Fibroblast of lung (primary cell): Measurements from ENCODE around the gene NRARP. TPM values are rescaled to one million over a fixed set of nuclear protein-coding genes. Genes with fewer than 3 reads are reported as not detected.

Experiments
- DNase-seq, 2 donors: peaks; one replicate each; pipeline versions ENCODE4 v3.0.0 to v3.0.0-alpha.2; 2010; ENCODE audit warnings: low read depth in 2 of 2
- H2AFZ ChIP-seq: 2 replicates; pipeline ENCODE4 v1.5.1; 2012; ENCODE audit warnings: low read length, control low read depth, inconsistent platforms
- H3K27ac ChIP-seq: 2 replicates; pipeline ENCODE4 v1.5.1; 2011; ENCODE audit warnings: low read length, control low read depth; ENCODE audit not compliant: insufficient read depth
- H3K27me3 ChIP-seq: 2 replicates; pipeline ENCODE4 v1.5.1; 2011; ENCODE audit warnings: mild to moderate bottlenecking, low read length; ENCODE audit not compliant: control insufficient read depth, insufficient read depth
- H3K36me3 ChIP-seq: 2 replicates; pipeline ENCODE4 v1.5.1; 2011; ENCODE audit warnings: low read length; ENCODE audit not compliant: control insufficient read depth, insufficient read depth
- H3K4me1 ChIP-seq: 2 replicates; pipeline ENCODE4 v1.5.1; 2011; ENCODE audit warnings: low read length; ENCODE audit not compliant: control insufficient read depth, insufficient read depth; ENCODE audit errors: extremely low read depth
- H3K4me2 ChIP-seq: 2 replicates; pipeline ENCODE4 v1.5.1; 2011; ENCODE audit warnings: low read length, control low read depth; ENCODE audit not compliant: insufficient read depth; ENCODE audit errors: extremely low read depth
- H3K4me3 ChIP-seq, 4 experiments: fragments of 200-600 bp in 1 of 4; sonication (generic) in 1 of 4; replicated peaks in 1 of 4; 2 replicates each; pipeline ENCODE4 v1.5.1; 2011 to 2016; ENCODE audit warnings: low read length in 4 of 4, low read depth in 3 of 4, mild to moderate bottlenecking in 3 of 4, control low read depth in 2 of 4, inconsistent platforms in 1 of 4, mixed read lengths in 1 of 4; ENCODE audit not compliant: insufficient read depth in 1 of 4; ENCODE audit errors: control extremely low read depth in 1 of 4
- H3K79me2 ChIP-seq: 2 replicates; pipeline ENCODE4 v1.5.1; 2012; ENCODE audit warnings: mild to moderate bottlenecking, low read length, inconsistent platforms; ENCODE audit not compliant: control insufficient read depth, insufficient read depth
- H3K9ac ChIP-seq: 2 replicates; pipeline ENCODE4 v1.5.1; 2011; ENCODE audit warnings: mild to moderate bottlenecking, low read length, control low read depth; ENCODE audit not compliant: insufficient read depth
- H3K9me3 ChIP-seq: 2 replicates; pipeline ENCODE4 v1.5.1; 2012; ENCODE audit warnings: low read depth, low read length; ENCODE audit not compliant: control insufficient read depth, insufficient read depth
- H4K20me1 ChIP-seq: 2 replicates; pipeline ENCODE4 v1.5.1; 2011; ENCODE audit warnings: low read length; ENCODE audit not compliant: control insufficient read depth, insufficient read depth; ENCODE audit errors: extremely low read depth
- EZH2 ChIP-seq: IDR thresholded peaks from 2 replicates; pipeline ENCODE4 v1.5.1; 2012; ENCODE audit warnings: low read length, control low read depth, mild to moderate bottlenecking; ENCODE audit errors: missing control alignments
- polyA plus RNA-seq, 2 donors: library from polyadenylated mRNA; depleted of rRNA in 1 of 2; stranded (reverse) in 1 of 2; unstranded in 1 of 2; fragments of >200 nt; gene quantifications; 2 replicates each; pipeline ENCODE4 v1.2.1, GENCODE V29; 2011 to 2012; ENCODE audit warnings: missing spikeins in 1 of 2
- total RNA-seq: library from RNA; depleted of rRNA; stranded (reverse); fragments of >200 nt; gene quantifications from 2 replicates; pipeline ENCODE4 v1.2.1, GENCODE V29; 2014
- TF ChIP-seq, protein P1 (sequence below), 2 donors: IDR thresholded peaks in 1 of 2; conservative IDR thresholded peaks in 1 of 2; 1 replicate in 1 of 2; 2 replicates in 1 of 2; pipeline ENCODE4 v1.5.1; 2011 to 2012; ENCODE audit warnings: low read length in 2 of 2, control low read depth in 1 of 2, inconsistent platforms in 1 of 2, low read depth in 1 of 2, mild to moderate bottlenecking in 1 of 2

Gene NRARP
- total and polyA plus RNA-seq, 2 donors (not counting 1 experiment from before 2014, with no cell fraction given) = 0.07 TPM; not detected in 1

DNA sequence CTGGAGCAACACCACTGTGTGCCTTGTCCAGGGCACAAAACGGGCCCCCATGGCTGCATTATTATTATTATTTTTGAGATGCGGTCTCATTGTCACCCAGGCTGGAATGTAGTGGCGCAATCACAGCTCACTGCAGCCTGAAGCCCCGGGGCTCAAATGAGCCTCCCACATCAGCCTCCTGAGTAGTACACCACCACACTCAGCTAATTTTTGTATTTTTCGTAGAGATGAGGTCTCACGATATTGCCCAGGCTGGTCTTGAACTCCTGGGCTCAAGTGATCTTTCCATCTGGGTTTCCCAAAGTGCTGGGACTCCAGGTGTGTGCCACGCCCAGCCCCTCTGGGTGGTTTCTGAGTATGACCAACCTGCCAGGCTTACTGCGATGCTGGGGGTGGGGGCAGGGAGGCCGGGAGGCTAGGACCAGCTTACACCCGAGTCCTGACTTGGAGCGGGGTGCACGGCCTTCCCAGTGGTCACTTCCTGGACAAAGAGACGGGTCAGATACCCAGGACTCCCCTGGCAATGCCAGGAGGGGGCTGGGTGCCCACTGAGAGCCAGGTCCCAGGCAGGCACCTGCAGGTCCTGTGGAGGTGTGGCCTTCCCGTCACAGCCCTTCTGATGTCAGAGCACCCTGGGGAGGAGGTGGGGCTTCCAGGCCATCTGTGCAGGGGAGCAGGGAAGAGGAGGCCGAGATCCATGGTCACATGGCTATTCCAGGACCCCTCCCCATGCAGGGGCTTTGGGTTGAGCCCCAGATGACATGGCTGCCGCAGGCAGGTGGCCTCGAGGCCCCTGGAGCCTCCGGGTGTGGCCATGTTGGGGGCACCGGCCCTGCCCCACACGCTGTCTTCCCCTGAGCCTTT lies 8.3 kb upstream of the NRARP start:
- TF ChIP-seq EZH2 = no peak
- TF ChIP-seq, protein P1, sequence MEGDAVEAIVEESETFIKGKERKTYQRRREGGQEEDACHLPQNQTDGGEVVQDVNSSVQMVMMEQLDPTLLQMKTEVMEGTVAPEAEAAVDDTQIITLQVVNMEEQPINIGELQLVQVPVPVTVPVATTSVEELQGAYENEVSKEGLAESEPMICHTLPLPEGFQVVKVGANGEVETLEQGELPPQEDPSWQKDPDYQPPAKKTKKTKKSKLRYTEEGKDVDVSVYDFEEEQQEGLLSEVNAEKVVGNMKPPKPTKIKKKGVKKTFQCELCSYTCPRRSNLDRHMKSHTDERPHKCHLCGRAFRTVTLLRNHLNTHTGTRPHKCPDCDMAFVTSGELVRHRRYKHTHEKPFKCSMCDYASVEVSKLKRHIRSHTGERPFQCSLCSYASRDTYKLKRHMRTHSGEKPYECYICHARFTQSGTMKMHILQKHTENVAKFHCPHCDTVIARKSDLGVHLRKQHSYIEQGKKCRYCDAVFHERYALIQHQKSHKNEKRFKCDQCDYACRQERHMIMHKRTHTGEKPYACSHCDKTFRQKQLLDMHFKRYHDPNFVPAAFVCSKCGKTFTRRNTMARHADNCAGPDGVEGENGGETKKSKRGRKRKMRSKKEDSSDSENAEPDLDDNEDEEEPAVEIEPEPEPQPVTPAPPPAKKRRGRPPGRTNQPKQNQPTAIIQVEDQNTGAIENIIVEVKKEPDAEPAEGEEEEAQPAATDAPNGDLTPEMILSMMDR (conservative IDR thresholded peaks at IDR 0.05 in 1 of 2, IDR thresholded peaks at IDR 0.05 in 1 of 2; ENCODE audit: low read depth in 1 of 2, low read length in 2 of 2) = no peak
- H3K4me3 ChIP-seq = no peak overlapping the region
- no peak overlapping the region for H2AFZ ChIP-seq
- no peak overlapping the region for H3K9ac ChIP-seq
- no peak overlapping the region for H3K27ac ChIP-seq
- H3K36me3 ChIP-seq = no peaks in the 10 kb centered on the region
- peaks cover 4% of the 10 kb centered on the region for H3K27me3 ChIP-seq
- no peak overlapping the region for H3K4me2 ChIP-seq
- H4K20me1 ChIP-seq = no peaks in the 10 kb centered on the region
- no peaks in the 10 kb centered on the region for H3K9me3 ChIP-seq
- no peak for DNase-seq
- H3K4me1 ChIP-seq = peaks cover under 1% of the 10 kb centered on the region
- H3K79me2 ChIP-seq = no peaks in the 10 kb centered on the region

DNA sequence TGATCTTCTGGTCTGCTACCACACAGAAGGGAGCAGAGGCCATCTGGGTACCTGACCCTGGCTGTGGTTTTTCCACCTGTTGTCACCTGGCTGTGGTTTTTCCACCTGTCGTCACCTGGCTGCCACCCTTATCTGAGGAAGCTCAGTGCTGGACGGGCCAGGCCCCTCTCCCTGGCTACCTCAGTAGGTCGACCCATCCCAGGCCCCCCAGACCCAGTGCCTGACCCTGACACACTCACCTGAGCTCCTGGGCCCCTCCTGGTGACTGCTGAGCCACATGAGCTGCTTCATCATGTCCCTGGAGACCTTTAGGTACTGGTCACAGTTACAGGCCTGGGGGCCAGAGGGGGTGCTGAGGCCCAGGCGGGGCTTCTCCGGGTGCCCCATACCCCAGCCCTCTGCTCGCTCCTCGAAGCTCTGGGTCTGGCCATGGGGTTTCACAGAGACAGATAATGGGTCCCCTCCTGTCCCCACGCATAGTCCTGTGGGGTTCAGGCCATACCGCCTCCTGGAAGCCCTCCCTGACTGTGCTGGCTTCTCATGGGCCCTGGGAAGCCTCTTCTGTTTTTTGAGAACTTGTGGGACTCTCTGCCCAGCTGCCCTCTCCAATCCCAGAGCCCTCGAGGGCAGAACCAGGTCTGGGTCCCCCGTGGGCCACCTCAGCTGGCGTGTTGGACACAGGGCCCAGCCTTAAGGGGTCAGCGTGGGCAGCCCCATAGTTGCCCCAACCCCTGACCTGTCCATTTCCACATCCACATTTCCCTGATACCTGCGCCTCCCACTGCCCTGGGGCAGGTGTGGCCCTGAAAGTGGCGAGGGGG lies 7.5 kb upstream of the NRARP start:
- Histone ChIP-seq H2AFZ (no peak overlapping the region), H3K27me3 (peaks cover 4% of the 10 kb centered on the region), H4K20me1 (no peaks in the 10 kb centered on the region), H3K9me3 (no peaks in the 10 kb centered on the region), H3K4me2 (no peak overlapping the region), H3K4me1 (peaks cover 4% of the 10 kb centered on the region), H3K36me3 (no peaks in the 10 kb centered on the region), H3K4me3 (no peak overlapping the region), H3K9ac (no peak overlapping the region), H3K79me2 (no peaks in the 10 kb centered on the region), H3K27ac (no peak overlapping the region)
- no peak for DNase-seq
- TF ChIP-seq, protein P1 (conservative IDR thresholded peaks at IDR 0.05 in 1 of 2, IDR thresholded peaks at IDR 0.05 in 1 of 2; ENCODE audit: low read depth in 1 of 2, low read length in 2 of 2) = no peak
- no peak for TF ChIP-seq EZH2

DNA sequence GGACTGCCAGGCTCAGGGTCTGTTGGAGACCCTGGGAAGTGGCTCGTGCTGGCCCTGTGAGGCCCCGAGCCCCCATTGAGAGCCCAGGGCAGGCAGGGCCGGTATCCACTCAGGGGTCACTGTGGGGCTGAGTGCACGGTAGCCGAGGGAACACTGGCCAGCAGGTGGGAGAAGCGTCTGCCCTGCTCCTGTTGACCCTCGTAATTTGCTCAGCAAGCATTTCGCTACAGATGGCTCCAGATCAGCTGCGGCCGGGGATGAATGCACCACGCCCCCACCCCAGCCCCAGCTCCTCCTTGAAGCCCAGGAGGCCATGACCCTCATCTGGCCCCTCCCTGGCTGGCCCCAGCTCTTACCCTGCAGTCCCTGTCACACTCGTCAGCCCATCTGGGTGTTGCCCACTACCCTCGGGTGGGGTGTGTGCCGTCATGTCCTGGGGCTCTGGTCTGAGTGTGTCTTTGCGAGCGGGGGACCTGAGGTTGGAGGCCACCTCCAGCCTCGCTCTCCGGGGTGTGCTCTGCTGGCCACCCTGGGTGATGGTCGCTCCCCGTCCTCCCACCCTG lies 6.1 kb upstream of the NRARP start:
- TF ChIP-seq, protein P1 (conservative IDR thresholded peaks at IDR 0.05 in 1 of 2, IDR thresholded peaks at IDR 0.05 in 1 of 2; ENCODE audit: low read depth in 1 of 2, low read length in 2 of 2) = no peak
- no peak for TF ChIP-seq EZH2
- H3K9ac ChIP-seq = no peak overlapping the region
- H3K36me3 ChIP-seq = no peaks in the 10 kb centered on the region
- no peak overlapping the region for H3K4me3 ChIP-seq
- H3K27me3 ChIP-seq = peaks cover 4% of the 10 kb centered on the region
- no peak for DNase-seq
- no peaks in the 10 kb centered on the region for H3K9me3 ChIP-seq
- no peaks in the 10 kb centered on the region for H4K20me1 ChIP-seq
- no peak overlapping the region for H2AFZ ChIP-seq
- no peaks in the 10 kb centered on the region for H3K79me2 ChIP-seq
- H3K4me2 ChIP-seq = no peak overlapping the region
- H3K4me1 ChIP-seq = peaks cover 4% of the 10 kb centered on the region
- no peak overlapping the region for H3K27ac ChIP-seq
